Activated CD4-positive, alpha-beta T cell treated with anti-CD3 and anti-CD28 coated beads, Interleukin-2, amount 10 ng/mL, durations not matched to agents 7 days and 5 days (primary cell): Measurements from ENCODE around the gene ELOVL6. TPM values are rescaled to one million over a fixed set of nuclear protein-coding genes. Genes with fewer than 3 reads are reported as not detected.

Experiments used
- CTCF ChIA-PET: fragments of 350-600 bp; sonication (Branson Sonifier 250); formaldehyde crosslinking; loops from one replicate; lab custom pipeline; 2021; ENCODE audit warnings: antibody characterized with exemption; lab: Charles Lee
- POLR2A ChIA-PET: fragments of 350-600 bp; sonication (Branson Sonifier 250); formaldehyde crosslinking; loops from one replicate; lab custom pipeline; 2021; ENCODE audit warnings: antibody characterized with exemption; lab: Charles Lee
- DNase-seq: peaks from one replicate; pipeline ENCODE4 v3.0.0-alpha.2; 2020
- H3K27ac Mint-ChIP-seq: one replicate; pipeline ENCODE4 v1.8.0; 2021; ENCODE audit warnings: mild to moderate bottlenecking, moderate library complexity, mixed read lengths
- H3K27me3 Mint-ChIP-seq: one replicate; pipeline ENCODE4 v1.8.0; 2021; ENCODE audit warnings: mixed read lengths
- H3K36me3 Mint-ChIP-seq: one replicate; pipeline ENCODE4 v1.8.0; 2021; ENCODE audit warnings: low read depth, mixed read lengths
- H3K4me1 Mint-ChIP-seq: one replicate; pipeline ENCODE4 v1.8.0; 2021; ENCODE audit warnings: mixed read lengths
- H3K4me3 Mint-ChIP-seq: one replicate; pipeline ENCODE4 v1.8.0; 2021; ENCODE audit warnings: mild to moderate bottlenecking, moderate library complexity, mixed read lengths
- H3K9me3 Mint-ChIP-seq: one replicate; pipeline ENCODE4 v1.8.0; 2021; ENCODE audit warnings: mixed read lengths
- total RNA-seq, 2 experiments: library from RNA; stranded (reverse); gene quantifications; one replicate each; pipeline ENCODE4 v1.2.3, GENCODE V29; 2021

The ELOVL6 gene
- total RNA-seq, 2 experiments from 2014 or later, result 14.7 to 16.0 TPM

GRCh38 chr4:110154582-110154981 is 43.8 kb downstream of the ELOVL6 start:
- ChIA-PET CTCF (interaction anchor here (1.0 to 2.0 kb wide), 2 partner anchors 10 to 11 kb away, joined by 4 read pairs; no protein-coding TSS in a partner anchor), POLR2A (no interaction called here)
- Mint-ChIP-seq H3K9me3 (no peaks in the 10 kb centered on the region), H3K27me3 (no peaks in the 10 kb centered on the region), H3K4me3 (no peak overlapping the region), H3K36me3 (no peaks in the 10 kb centered on the region), H3K4me1 (peaks cover 3% of the 10 kb centered on the region), H3K27ac (no peak overlapping the region)
- no peak for DNase-seq

- H3K27ac Mint-ChIP-seq, result no peak overlapping the region
- no peaks in the 10 kb centered on the region for H3K36me3 Mint-ChIP-seq
- POLR2A ChIA-PET, result no interaction called here
- H3K9me3 Mint-ChIP-seq, result no peaks in the 10 kb centered on the region
- peaks cover 3% of the 10 kb centered on the region for H3K4me1 Mint-ChIP-seq
- H3K4me3 Mint-ChIP-seq, result no peak overlapping the region
- DNase-seq, result no peak
- no peaks in the 10 kb centered on the region for H3K27me3 Mint-ChIP-seq
- CTCF ChIA-PET, result interaction anchor here (1.2 to 2.0 kb wide), 3 partner anchors 8 to 12 kb away, joined by 3 to 4 read pairs (median 3); no protein-coding TSS in a partner anchor
These were observed 46.0 kb downstream of the ELOVL6 start for GRCh38 chr4:110152386-110152785.

- Mint-ChIP-seq H3K9me3 (peaks cover 3% of the 10 kb centered on the region), H3K27ac (no peak overlapping the region), H3K36me3 (peaks cover 7% of the 10 kb centered on the region), H3K27me3 (no peaks in the 10 kb centered on the region), H3K4me3 (no peak overlapping the region), H3K4me1 (no peaks in the 10 kb centered on the region)
- no peak for DNase-seq
- ChIA-PET POLR2A (no interaction called here), CTCF (interaction anchor here (0.5 to 1.2 kb wide), 2 partner anchors 12 to 312 kb away, joined by 3 to 4 read pairs; no protein-coding TSS in a partner anchor)
These were observed 49.3 kb downstream of the ELOVL6 start for GRCh38 chr4:110149089-110149488.

GRCh38 chr4:110142461-110142860 is 56.0 kb downstream of the ELOVL6 start:
- Mint-ChIP-seq H3K4me1 (peaks cover 3% of the 10 kb centered on the region), H3K9me3 (peaks cover 3% of the 10 kb centered on the region), H3K27ac (no peak overlapping the region), H3K27me3 (no peaks in the 10 kb centered on the region), H3K4me3 (no peak overlapping the region), H3K36me3 (peaks cover 11% of the 10 kb centered on the region)
- no peak for DNase-seq
- CTCF ChIA-PET, result no interaction called here
- POLR2A ChIA-PET, result no interaction called here

- no peak overlapping the region for H3K4me3 Mint-ChIP-seq
- no peaks in the 10 kb centered on the region for H3K9me3 Mint-ChIP-seq
- peaks cover 3% of the 10 kb centered on the region for H3K4me1 Mint-ChIP-seq
- H3K27me3 Mint-ChIP-seq, result no peaks in the 10 kb centered on the region
- ChIA-PET CTCF (no interaction called here), POLR2A (no interaction called here)
- H3K36me3 Mint-ChIP-seq, result peaks cover 4% of the 10 kb centered on the region
- no peak for DNase-seq
- no peak overlapping the region for H3K27ac Mint-ChIP-seq
These were observed 58.6 kb downstream of the ELOVL6 start for GRCh38 chr4:110139815-110140214.

- Mint-ChIP-seq H3K36me3 (peaks cover 4% of the 10 kb centered on the region), H3K27me3 (no peaks in the 10 kb centered on the region), H3K9me3 (no peaks in the 10 kb centered on the region), H3K4me3 (no peak overlapping the region), H3K4me1 (peaks cover 3% of the 10 kb centered on the region), H3K27ac (no peak overlapping the region)
- no peak for DNase-seq
- ChIA-PET POLR2A (no interaction called here), CTCF (interaction anchor here (0.9 to 1.1 kb wide), 2 partner anchors 10 to 27 kb away, joined by 3 read pairs; no protein-coding TSS in a partner anchor)
These were observed 59.3 kb downstream of the ELOVL6 start for GRCh38 chr4:110139111-110139510.

- no peak overlapping the region for H3K4me3 Mint-ChIP-seq
- no peaks in the 10 kb centered on the region for H3K27me3 Mint-ChIP-seq
- POLR2A ChIA-PET, result no interaction called here
- peaks cover 4% of the 10 kb centered on the region for H3K36me3 Mint-ChIP-seq
- H3K4me1 Mint-ChIP-seq, result peaks cover 3% of the 10 kb centered on the region
- H3K27ac Mint-ChIP-seq, result no peak overlapping the region
- DNase-seq, result no peak
- no peaks in the 10 kb centered on the region for H3K9me3 Mint-ChIP-seq
- CTCF ChIA-PET, result interaction anchor here (0.7 to 1.1 kb wide), 3 partner anchors 10 to 693 kb away, joined by 3 read pairs; no protein-coding TSS in a partner anchor
These were observed 59.9 kb downstream of the ELOVL6 start for GRCh38 chr4:110138551-110138950.

- ChIA-PET CTCF (interaction anchor here (0.7 to 1.2 kb wide), 3 partner anchors 11 to 694 kb away, joined by 3 to 4 read pairs (median 3); no protein-coding TSS in a partner anchor), POLR2A (no interaction called here)
- Mint-ChIP-seq H3K4me3 (no peak overlapping the region), H3K4me1 (peaks cover 7% of the 10 kb centered on the region), H3K9me3 (no peaks in the 10 kb centered on the region), H3K36me3 (peaks cover 4% of the 10 kb centered on the region), H3K27ac (no peak overlapping the region), H3K27me3 (no peaks in the 10 kb centered on the region)
- DNase-seq, result no peak
These were observed 60.6 kb downstream of the ELOVL6 start for GRCh38 chr4:110137829-110138228.

GRCh38 chr4:110135523-110135922 is 62.9 kb downstream of the ELOVL6 start:
- no peaks in the 10 kb centered on the region for H3K27me3 Mint-ChIP-seq
- no peaks in the 10 kb centered on the region for H3K36me3 Mint-ChIP-seq
- H3K9me3 Mint-ChIP-seq, result no peaks in the 10 kb centered on the region
- no peak overlapping the region for H3K4me3 Mint-ChIP-seq
- H3K27ac Mint-ChIP-seq, result no peak overlapping the region
- H3K4me1 Mint-ChIP-seq, result peaks cover 9% of the 10 kb centered on the region
- ChIA-PET CTCF (interaction anchor here (1.1 kb wide), 1 partner anchor 16 kb away, joined by 4 read pairs; no protein-coding TSS in a partner anchor), POLR2A (no interaction called here)
- DNase-seq, result no peak

GRCh38 chr4:110135076-110135475 is 63.3 kb downstream of the ELOVL6 start:
- H3K27ac Mint-ChIP-seq, result no peak overlapping the region
- peaks cover 9% of the 10 kb centered on the region for H3K4me1 Mint-ChIP-seq
- no peak for DNase-seq
- no peak overlapping the region for H3K4me3 Mint-ChIP-seq
- POLR2A ChIA-PET, result no interaction called here
- no peaks in the 10 kb centered on the region for H3K36me3 Mint-ChIP-seq
- H3K27me3 Mint-ChIP-seq, result no peaks in the 10 kb centered on the region
- CTCF ChIA-PET, result no interaction called here
- H3K9me3 Mint-ChIP-seq, result no peaks in the 10 kb centered on the region

GRCh38 chr4:110134269-110134869 is 64.0 kb downstream of the ELOVL6 start:
- Mint-ChIP-seq H3K27me3 (no peaks in the 10 kb centered on the region), H3K36me3 (peaks cover 2% of the 10 kb centered on the region), H3K4me3 (no peak overlapping the region), H3K4me1 (peaks cover 9% of the 10 kb centered on the region), H3K9me3 (no peaks in the 10 kb centered on the region), H3K27ac (no peak overlapping the region)
- no peak for DNase-seq
- POLR2A ChIA-PET, result no interaction called here
- CTCF ChIA-PET, result no interaction called here

GRCh38 chr4:110132816-110133719 is 65.3 kb downstream of the ELOVL6 start:
- H3K4me3 Mint-ChIP-seq, result no peak overlapping the region
- no peaks in the 10 kb centered on the region for H3K9me3 Mint-ChIP-seq
- peaks cover 9% of the 10 kb centered on the region for H3K4me1 Mint-ChIP-seq
- DNase-seq, result no peak
- ChIA-PET CTCF (no interaction called here), POLR2A (no interaction called here)
- H3K36me3 Mint-ChIP-seq, result peaks cover 5% of the 10 kb centered on the region
- H3K27me3 Mint-ChIP-seq, result no peaks in the 10 kb centered on the region
- no peak overlapping the region for H3K27ac Mint-ChIP-seq

- Mint-ChIP-seq H3K27ac (no peak overlapping the region), H3K27me3 (no peaks in the 10 kb centered on the region), H3K4me1 (peaks cover 10% of the 10 kb centered on the region), H3K4me3 (no peak overlapping the region), H3K9me3 (no peaks in the 10 kb centered on the region), H3K36me3 (peaks cover 5% of the 10 kb centered on the region)
- no peak for DNase-seq
- CTCF ChIA-PET, result interaction anchor here (1.0 kb wide), 1 partner anchor 14 kb away, joined by 5 read pairs; no protein-coding TSS in a partner anchor
- POLR2A ChIA-PET, result no interaction called here
These were observed 66.5 kb downstream of the ELOVL6 start for GRCh38 chr4:110131916-110132315.
